GM12873 (cell line): Measurements from ENCODE around the gene PCBP3.

Source experiments
- TF ChIP-seq, protein P1 (sequence below): IDR thresholded peaks from 2 replicates; pipeline ENCODE4 v1.5.1; 2012; ENCODE audit warnings: low read depth, mild to moderate bottlenecking, moderate library complexity, low read length, control low read depth; ENCODE audit not compliant: insufficient read depth; ENCODE audit errors: missing control alignments

PCBP3 gene

DNA sequence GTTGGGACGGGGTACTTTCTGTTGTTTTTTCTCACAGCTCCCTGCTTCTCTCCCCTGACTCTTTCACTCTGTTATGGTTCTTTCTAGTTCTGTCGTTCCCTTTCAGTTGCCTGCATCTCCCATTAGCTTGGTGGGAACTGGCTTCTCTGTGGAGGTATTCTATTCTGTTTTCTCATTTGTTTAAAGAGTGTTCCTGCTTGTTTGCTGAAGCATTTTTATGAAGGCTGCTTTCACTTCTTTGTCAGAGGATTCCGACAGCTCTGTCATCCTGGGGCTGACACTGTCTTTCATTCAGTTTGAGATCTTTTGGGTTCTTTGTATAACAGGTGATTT, 242.0 kb downstream of the PCBP3 start:
- TF ChIP-seq, protein P1, sequence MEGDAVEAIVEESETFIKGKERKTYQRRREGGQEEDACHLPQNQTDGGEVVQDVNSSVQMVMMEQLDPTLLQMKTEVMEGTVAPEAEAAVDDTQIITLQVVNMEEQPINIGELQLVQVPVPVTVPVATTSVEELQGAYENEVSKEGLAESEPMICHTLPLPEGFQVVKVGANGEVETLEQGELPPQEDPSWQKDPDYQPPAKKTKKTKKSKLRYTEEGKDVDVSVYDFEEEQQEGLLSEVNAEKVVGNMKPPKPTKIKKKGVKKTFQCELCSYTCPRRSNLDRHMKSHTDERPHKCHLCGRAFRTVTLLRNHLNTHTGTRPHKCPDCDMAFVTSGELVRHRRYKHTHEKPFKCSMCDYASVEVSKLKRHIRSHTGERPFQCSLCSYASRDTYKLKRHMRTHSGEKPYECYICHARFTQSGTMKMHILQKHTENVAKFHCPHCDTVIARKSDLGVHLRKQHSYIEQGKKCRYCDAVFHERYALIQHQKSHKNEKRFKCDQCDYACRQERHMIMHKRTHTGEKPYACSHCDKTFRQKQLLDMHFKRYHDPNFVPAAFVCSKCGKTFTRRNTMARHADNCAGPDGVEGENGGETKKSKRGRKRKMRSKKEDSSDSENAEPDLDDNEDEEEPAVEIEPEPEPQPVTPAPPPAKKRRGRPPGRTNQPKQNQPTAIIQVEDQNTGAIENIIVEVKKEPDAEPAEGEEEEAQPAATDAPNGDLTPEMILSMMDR: no peak

DNA sequence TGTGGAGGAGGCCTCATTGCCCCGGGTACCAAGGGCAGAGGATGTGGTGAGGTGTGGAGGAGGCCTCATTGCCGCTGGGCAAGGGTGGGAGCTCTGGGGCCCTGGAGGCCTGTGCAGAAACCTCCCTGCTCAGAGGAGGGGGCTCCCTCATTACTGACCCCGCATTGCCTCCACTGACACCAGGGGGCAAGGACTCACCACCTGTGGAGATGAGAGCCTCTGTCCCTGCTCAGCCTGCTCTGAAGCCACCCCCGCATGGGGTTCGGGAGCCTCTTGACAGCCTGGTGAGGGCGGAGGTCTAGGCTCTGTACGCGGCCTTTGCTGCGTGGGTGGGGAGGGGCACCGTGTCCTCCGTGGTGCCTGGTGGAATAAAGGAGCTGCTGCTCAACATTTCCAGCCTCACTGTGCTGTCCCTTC, 243.1 kb downstream of the PCBP3 start:
- TF ChIP-seq, protein P1: no peak

DNA sequence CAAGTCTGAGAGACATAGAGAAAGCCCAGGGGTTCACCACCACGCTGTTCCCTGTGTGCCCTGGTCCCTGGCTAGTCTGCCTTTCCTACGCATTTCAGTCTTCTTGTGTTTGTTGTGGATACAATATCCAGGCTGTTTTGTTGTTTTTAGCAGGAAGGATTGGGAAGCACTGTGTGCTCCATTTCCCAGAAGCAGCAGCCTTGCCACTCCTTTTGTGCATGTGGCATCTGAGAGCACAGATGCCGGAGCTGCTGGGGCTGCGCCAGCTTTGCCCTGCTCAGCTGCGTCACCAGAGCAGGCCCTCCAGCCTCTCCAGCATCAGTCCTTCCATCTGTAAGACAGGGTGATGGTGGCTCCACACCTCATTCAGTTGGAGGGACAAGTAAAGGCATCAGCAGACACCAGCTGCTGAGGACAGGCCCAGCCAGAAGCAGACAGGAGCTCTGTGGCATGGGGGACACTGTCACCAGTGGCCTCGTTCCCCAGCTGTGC, 243.6 kb downstream of the PCBP3 start:
- TF ChIP-seq, protein P1: no peak

DNA sequence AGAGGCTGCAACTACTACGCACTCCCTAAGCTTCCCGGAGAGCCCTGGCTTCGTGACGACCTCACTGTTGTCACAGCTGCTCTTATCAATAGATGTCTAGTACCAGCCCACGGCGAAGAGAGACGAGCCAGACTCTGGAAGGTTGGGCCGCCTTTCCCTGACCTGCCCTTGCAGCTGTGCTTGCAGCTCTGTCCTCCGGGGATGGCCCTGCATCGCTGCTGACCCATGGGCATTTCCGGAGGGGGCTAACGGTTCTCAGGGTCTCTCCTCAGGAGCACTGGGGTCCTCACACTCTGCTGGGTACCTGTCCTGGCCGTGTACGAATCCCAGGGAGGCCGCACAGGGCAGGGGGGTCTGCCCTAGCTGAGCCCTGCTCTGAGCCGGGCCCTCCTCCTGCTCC, 244.3 kb downstream of the PCBP3 start:
- TF ChIP-seq, protein P1: no peak

DNA sequence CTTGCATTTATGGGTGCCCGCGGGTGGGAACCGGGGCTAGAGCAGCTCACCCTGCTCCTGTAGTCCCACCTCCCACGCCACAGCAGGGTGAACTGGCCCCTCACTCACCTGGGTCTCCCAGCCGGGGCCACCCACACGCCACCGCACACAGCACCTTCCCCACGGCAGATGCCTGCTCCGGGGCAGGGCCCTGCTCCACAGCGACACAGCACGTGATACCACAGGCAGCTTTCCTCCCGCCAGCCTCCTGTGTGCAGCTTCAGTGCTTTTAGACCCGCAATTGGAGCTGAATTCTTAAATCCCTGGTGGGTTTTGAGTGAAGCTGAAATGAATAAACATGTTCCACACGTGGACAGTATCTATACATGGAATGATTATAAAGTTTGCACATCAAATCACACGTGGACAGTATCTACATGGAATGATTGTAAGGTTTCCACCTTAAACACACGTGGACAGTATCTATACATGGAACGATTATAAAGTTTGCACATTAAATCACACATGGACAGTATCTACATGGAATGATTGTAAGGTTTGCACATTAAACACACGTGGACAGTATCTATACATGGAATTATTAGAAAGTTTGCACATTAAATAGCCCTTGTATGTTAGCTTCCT, 245.0 kb downstream of the PCBP3 start:
- TF ChIP-seq, protein P1: no peak

DNA sequence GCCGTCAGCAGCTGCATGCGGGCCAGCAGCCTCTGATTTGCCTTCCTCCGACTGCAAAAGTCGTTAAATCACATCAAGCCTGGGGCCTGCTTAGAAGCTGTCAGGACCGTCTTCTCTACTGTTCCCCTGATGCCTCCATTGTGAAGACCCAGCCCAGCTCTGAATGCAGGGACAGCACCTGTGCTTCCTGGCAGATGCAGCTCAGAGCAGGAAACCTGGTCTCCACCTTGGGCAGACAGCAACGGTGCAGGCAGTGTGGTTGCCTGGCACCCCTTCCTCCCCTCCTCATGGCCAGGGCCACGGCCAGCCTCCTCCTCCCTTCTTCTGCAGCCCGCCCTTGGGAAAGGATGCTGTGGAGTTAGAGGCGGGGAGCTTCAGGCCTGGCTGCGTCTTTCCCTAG, 245.7 kb downstream of the PCBP3 start:
- TF ChIP-seq, protein P1: no peak

DNA sequence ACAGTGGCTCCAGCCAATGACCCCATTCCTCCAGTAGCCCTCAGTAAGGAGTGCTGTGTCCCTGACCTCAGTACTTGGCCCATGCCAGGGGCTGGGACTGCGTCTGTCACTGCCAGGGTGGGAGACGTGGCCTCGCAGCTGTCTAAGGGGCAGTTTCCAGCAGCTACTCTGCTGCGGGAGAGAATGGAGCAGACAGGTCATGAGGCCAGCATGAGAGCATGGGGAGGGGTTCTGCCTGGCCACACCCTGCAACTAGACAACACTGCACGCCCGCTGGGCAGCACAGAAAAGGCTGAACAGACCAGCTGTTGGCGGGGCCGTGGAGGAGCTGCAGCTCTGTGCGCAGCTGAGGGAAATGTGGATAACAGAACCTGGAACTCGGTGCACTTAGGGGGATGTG, 246.4 kb downstream of the PCBP3 start:
- TF ChIP-seq, protein P1: no peak
